Ishikawa (cell line): Measurements from ENCODE around the gene HRAS.

Source experiments
- CEBPB ChIP-seq: IDR thresholded peaks from 2 replicates; pipeline ENCODE4 v1.6.1; 2012
- CREB1 ChIP-seq: IDR thresholded peaks from 2 replicates; pipeline ENCODE4 v1.6.1; 2012; ENCODE audit warnings: low read depth
- EGR1 ChIP-seq: IDR thresholded peaks from 2 replicates; pipeline ENCODE4 v1.6.1; 2012
- EP300 ChIP-seq: IDR thresholded peaks from 2 replicates; pipeline ENCODE4 v1.6.1; 2012; ENCODE audit warnings: borderline replicate concordance
- FOXM1 ChIP-seq: IDR thresholded peaks from 2 replicates; pipeline ENCODE4 v1.6.1; 2012; ENCODE audit warnings: low read depth, borderline replicate concordance
- NFIC ChIP-seq: IDR thresholded peaks from 2 replicates; pipeline ENCODE4 v1.6.1; 2012
- RAD21 ChIP-seq: IDR thresholded peaks from 2 replicates; pipeline ENCODE4 v1.6.1; 2012; ENCODE audit warnings: low read depth
- REST ChIP-seq: IDR thresholded peaks from 2 replicates; pipeline ENCODE4 v1.6.1; 2012; ENCODE audit warnings: low read depth, mild to moderate bottlenecking
- TAF1 ChIP-seq: IDR thresholded peaks from 2 replicates; pipeline ENCODE4 v1.6.1; 2012; ENCODE audit warnings: low read depth, mild to moderate bottlenecking
- TCF12 ChIP-seq: IDR thresholded peaks from 2 replicates; pipeline ENCODE4 v1.6.1; 2012; ENCODE audit warnings: low read depth
- TEAD4 ChIP-seq: IDR thresholded peaks from 2 replicates; pipeline ENCODE4 v1.6.1; 2012
- USF1 ChIP-seq: IDR thresholded peaks from 2 replicates; pipeline ENCODE4 v1.6.1; 2012
- YY1 ChIP-seq: IDR thresholded peaks from 2 replicates; pipeline ENCODE4 v1.6.1; 2012; ENCODE audit warnings: low read depth
- ZBTB7A ChIP-seq: IDR thresholded peaks from 2 replicates; pipeline ENCODE4 v1.6.1; 2012; ENCODE audit warnings: low read depth
- TF ChIP-seq, protein P1 (sequence below): IDR thresholded peaks from 2 replicates; pipeline ENCODE4 v1.6.1; 2012

Gene HRAS

DNA sequence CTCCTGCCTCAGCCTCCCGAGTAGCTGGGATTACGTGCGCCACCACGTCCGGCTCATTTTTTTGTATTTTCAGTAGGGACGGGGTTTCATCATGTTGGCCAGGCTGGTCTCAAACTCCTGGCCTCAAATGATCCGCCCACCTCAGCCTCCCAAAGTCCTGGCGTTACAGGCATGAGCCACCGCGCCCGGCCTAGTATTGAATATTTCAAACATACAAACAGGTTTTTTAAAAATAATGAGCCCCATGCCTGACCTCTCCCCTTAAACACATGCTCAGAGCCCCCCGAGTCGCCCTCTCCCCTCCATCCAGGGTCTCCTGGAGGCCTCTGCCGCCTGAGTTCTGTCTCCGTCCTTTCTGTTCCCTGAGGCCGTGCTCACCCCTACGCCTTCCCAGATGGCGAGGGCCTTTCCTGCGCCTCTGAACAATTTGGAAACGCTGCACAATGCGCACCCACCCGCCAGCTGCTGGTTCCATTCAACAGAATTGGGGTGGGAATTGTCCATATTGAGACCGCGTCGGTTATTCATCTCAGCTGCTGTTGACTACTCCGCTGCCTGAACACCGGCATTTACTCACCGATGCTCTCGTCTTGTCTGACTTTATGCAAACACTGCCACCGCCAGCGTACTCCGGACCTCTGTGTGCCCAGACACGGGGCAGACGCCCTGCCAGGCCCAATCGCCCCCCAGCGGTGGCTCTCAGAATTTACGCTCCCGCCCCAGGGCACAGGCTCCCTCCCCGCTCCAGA lies 14.8 kb downstream of the HRAS start:
- no peak for TF ChIP-seq REST
- TF ChIP-seq RAD21: no peak
- TF ChIP-seq CREB1: no peak
- TF ChIP-seq EP300: no peak
- TF ChIP-seq TAF1: no peak
- TF ChIP-seq USF1: no peak

- TF ChIP-seq TEAD4 (peak; percentile 50), RAD21 (peak; percentile 74; the same call in 1 of the 2 replicates), EGR1 (no peak; the same call in 1 of the 2 replicates), TCF12 (peak; percentile 75), CEBPB (no peak), REST (no peak), YY1 (no peak; the same call in 1 of the 2 replicates), EP300 (peak; percentile 40; the same call in 1 of the 2 replicates), USF1 (peak; percentile 94), ZBTB7A (no peak), CREB1 (no peak), TAF1 (no peak), NFIC (peak; percentile 54; the same call in 1 of the 2 replicates), FOXM1 (0 out of 2 replicates have a peak, but pooled peaks have one; percentile 33)
- TF ChIP-seq, protein P1, sequence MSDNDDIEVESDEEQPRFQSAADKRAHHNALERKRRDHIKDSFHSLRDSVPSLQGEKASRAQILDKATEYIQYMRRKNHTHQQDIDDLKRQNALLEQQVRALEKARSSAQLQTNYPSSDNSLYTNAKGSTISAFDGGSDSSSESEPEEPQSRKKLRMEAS: peak; percentile 97
Measured at GRCh38 chr11:518463-519202, 16.7 kb downstream of the HRAS start.

DNA sequence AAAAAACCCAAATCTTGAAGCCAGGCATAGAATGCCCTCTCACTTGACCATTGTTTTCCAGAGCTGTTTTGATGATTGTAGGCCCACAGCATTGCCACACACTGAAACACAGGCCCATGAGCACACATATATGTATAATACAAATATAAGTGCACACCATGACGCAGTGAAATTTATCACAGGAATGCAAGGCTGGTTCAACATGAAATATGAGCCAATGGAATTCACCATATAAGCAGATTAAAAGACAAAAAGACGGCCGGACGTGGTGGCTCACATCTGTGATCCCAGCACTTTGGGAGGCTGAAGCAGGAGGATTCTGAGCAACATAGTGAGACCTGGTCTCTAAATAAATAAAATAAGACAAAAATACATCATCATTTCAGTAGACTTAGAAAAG lies 19.0 kb downstream of the HRAS start:
- TF ChIP-seq RAD21 (no peak), CEBPB (no peak), TEAD4 (no peak), NFIC (no peak), EP300 (no peak), ZBTB7A (no peak), CREB1 (no peak), TCF12 (no peak), USF1 (no peak), YY1 (no peak), FOXM1 (no peak), EGR1 (no peak), REST (no peak), TAF1 (no peak)
- TF ChIP-seq, protein P1: no peak
